Keratinocyte (primary cell): ENCODE results near the gene SLC8A3. TPM values are rescaled to one million over a fixed set of nuclear protein-coding genes. Genes with fewer than 3 reads are reported as not detected.

Source experiments
- DNase-seq: peaks from one replicate; pipeline ENCODE4 v3.0.0-alpha.2; 2011; ENCODE audit warnings: low read depth, missing footprints, low spot score
- FAIRE-seq: peaks from 2 replicates; lab custom pipeline; 2011; peaks lifted over from hg19 to GRCh38; lab: Jason Lieb, UNC
- H2AFZ ChIP-seq: 2 replicates; pipeline ENCODE4 v1.6.0; 2012; ENCODE audit warnings: low read length, control low read depth, inconsistent platforms; ENCODE audit not compliant: control insufficient read depth
- H3K27ac ChIP-seq: 2 replicates; pipeline ENCODE4 v1.5.1; 2011; ENCODE audit warnings: low read length; ENCODE audit not compliant: control insufficient read depth, insufficient read depth
- H3K27me3 ChIP-seq: 3 replicates; pipeline ENCODE4 v1.6.0; 2011; ENCODE audit warnings: low read length; ENCODE audit not compliant: control insufficient read depth, insufficient read depth; ENCODE audit errors: extremely low read depth
- H3K36me3 ChIP-seq, 2 experiments: 2 replicates in 1 of 2; 3 replicates in 1 of 2; pipeline ENCODE4 v1.5.1; 2011; ENCODE audit warnings: low read length in 2 of 2, mild to moderate bottlenecking in 1 of 2; ENCODE audit not compliant: control insufficient read depth in 2 of 2, insufficient read depth in 2 of 2; ENCODE audit errors: extremely low read depth in 1 of 2
- H3K4me1 ChIP-seq: 3 replicates; pipeline ENCODE4 v1.5.1; 2011; ENCODE audit warnings: low read length; ENCODE audit not compliant: control insufficient read depth, insufficient read depth; ENCODE audit errors: extremely low read depth
- H3K4me2 ChIP-seq: 3 replicates; pipeline ENCODE4 v1.6.0; 2011; ENCODE audit warnings: low read depth, low read length; ENCODE audit not compliant: control insufficient read depth, insufficient read depth; ENCODE audit errors: extremely low read depth
- H3K4me3 ChIP-seq, 3 experiments: fragments of 200-600 bp in 1 of 3; sonication (generic) in 1 of 3; 2 replicates in 2 of 3; 3 replicates in 1 of 3; pipeline ENCODE4 v1.5.1; 2011 to 2016; ENCODE audit warnings: low read length in 3 of 3, mild to moderate bottlenecking in 3 of 3, control low read depth in 2 of 3, inconsistent platforms in 1 of 3, low read depth in 1 of 3, mixed read lengths in 1 of 3, mixed run types in 1 of 3, moderate library complexity in 1 of 3; ENCODE audit not compliant: control insufficient read depth in 2 of 3, insufficient read depth in 2 of 3; ENCODE audit errors: extremely low read depth in 1 of 3
- H3K79me2 ChIP-seq: 2 replicates; pipeline ENCODE4 v1.6.0; 2012; ENCODE audit warnings: low read length; ENCODE audit not compliant: control insufficient read depth, insufficient read depth
- H3K9ac ChIP-seq: 3 replicates; pipeline ENCODE4 v1.6.0; 2011; ENCODE audit warnings: low read length; ENCODE audit not compliant: control insufficient read depth, insufficient read depth; ENCODE audit errors: extremely low read depth
- H3K9me1 ChIP-seq: 3 replicates; pipeline ENCODE4 v1.6.0; 2011; ENCODE audit warnings: low read length; ENCODE audit not compliant: control insufficient read depth, insufficient read depth; ENCODE audit errors: extremely low read depth
- H3K9me3 ChIP-seq: 2 replicates; pipeline ENCODE4 v1.5.1; 2012; ENCODE audit warnings: low read depth, low read length; ENCODE audit not compliant: control insufficient read depth
- H4K20me1 ChIP-seq: 3 replicates; pipeline ENCODE4 v1.6.0; 2011; ENCODE audit warnings: low read length; ENCODE audit not compliant: control insufficient read depth, insufficient read depth; ENCODE audit errors: extremely low read depth
- EZH2 ChIP-seq: IDR thresholded peaks from one replicate; pipeline ENCODE4 v1.6.1; 2012; ENCODE audit warnings: inconsistent platforms, mild to moderate bottlenecking, low read length, moderate library complexity
- dilution Hi-C: fragments of 300-500 bp; cut with MboI; formaldehyde crosslinking; loops from one replicate; pipeline ENCODE4 v1.7.0; 2020; ENCODE audit warnings: low sequenced_read_pairs; ENCODE audit not compliant: extremely low pct_ligation_motif_present
- polyA plus RNA-seq, 5 experiments: library from polyadenylated mRNA; depleted of rRNA in 3 of 5; stranded (reverse) in 3 of 5; stranded (forward) in 1 of 5; unstranded in 1 of 5; fragments of >200 nt; gene quantifications; 1 replicate in 1 of 5; 2 replicates in 3 of 5; 3 replicates in 1 of 5; pipeline versions ENCODE4 v1.2.1 to v1.2.3, GENCODE V29; 2011 to 2012; ENCODE audit warnings: missing spikeins in 2 of 5, low read depth in 1 of 5, low replicate concordance in 1 of 5
- TF ChIP-seq, protein P1 (sequence below), 3 experiments: IDR thresholded peaks in 1 of 3; conservative IDR thresholded peaks in 1 of 3; optimal IDR thresholded peaks in 1 of 3; 2 replicates in 2 of 3; 3 replicates in 1 of 3; pipeline versions ENCODE3 to v1.5.1; 2011; ENCODE audit warnings: low read length in 3 of 3, mild to moderate bottlenecking in 3 of 3, moderate library complexity in 2 of 3, control low read depth in 1 of 3, inconsistent platforms in 1 of 3; ENCODE audit not compliant: insufficient read depth in 2 of 3; ENCODE audit errors: extremely low read depth in 1 of 3

SLC8A3 gene
- polyA plus RNA-seq, 1 donor (not counting 4 experiments of a cell fraction or from before 2014, with no cell fraction given), result not detected

DNA sequence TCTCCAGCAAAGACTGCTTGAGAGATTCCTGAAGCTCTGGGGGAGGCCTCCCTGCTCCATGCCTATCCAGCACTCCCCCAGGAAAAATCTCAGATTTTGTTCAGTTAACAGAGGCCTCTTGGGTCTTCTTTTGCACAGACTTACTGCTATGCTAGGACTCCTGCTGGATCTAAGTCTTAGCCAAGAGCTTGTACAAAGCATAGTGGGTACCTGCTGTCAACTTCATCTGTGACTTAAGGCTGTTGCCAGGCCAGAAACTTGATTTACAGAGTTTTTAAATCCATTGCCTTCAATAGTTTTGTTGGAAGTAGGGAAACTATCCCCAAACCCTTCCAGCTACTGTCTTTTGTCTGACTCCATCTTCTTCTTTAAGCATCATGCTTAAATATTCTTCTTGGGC lies 169.1 kb downstream of the SLC8A3 start:
- no peaks in the 10 kb centered on the region for H3K9me3 ChIP-seq
- H3K27me3 ChIP-seq, result no peaks in the 10 kb centered on the region
- H2AFZ ChIP-seq, result no peak overlapping the region
- H3K9ac ChIP-seq, result no peak overlapping the region
- no peaks in the 10 kb centered on the region for H3K9me1 ChIP-seq
- H3K36me3 ChIP-seq, result no peaks in the 10 kb centered on the region
- no peaks in the 10 kb centered on the region for H4K20me1 ChIP-seq
- H3K4me2 ChIP-seq, result no peak overlapping the region
- no peak for DNase-seq
- dilution Hi-C loops, result no loop called here
- peaks cover 17% of the 10 kb centered on the region for H3K4me1 ChIP-seq
- no peak for TF ChIP-seq EZH2
- no peak for FAIRE-seq
- no peaks in the 10 kb centered on the region for H3K79me2 ChIP-seq
- H3K4me3 ChIP-seq, result no peak overlapping the region
- H3K27ac ChIP-seq, result no peak overlapping the region

GRCh38 chr14:70018713-70019211 lies 170.0 kb downstream of the SLC8A3 start:
- no peak overlapping the region for H3K9ac ChIP-seq
- TF ChIP-seq, protein P1, sequence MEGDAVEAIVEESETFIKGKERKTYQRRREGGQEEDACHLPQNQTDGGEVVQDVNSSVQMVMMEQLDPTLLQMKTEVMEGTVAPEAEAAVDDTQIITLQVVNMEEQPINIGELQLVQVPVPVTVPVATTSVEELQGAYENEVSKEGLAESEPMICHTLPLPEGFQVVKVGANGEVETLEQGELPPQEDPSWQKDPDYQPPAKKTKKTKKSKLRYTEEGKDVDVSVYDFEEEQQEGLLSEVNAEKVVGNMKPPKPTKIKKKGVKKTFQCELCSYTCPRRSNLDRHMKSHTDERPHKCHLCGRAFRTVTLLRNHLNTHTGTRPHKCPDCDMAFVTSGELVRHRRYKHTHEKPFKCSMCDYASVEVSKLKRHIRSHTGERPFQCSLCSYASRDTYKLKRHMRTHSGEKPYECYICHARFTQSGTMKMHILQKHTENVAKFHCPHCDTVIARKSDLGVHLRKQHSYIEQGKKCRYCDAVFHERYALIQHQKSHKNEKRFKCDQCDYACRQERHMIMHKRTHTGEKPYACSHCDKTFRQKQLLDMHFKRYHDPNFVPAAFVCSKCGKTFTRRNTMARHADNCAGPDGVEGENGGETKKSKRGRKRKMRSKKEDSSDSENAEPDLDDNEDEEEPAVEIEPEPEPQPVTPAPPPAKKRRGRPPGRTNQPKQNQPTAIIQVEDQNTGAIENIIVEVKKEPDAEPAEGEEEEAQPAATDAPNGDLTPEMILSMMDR (optimal IDR thresholded peaks at IDR 0.05 in 1 of 3, IDR thresholded peaks at IDR 0.05 in 1 of 3, conservative IDR thresholded peaks at IDR 0.05 in 1 of 3; ENCODE audit: extremely low read depth in 1 of 3, insufficient read depth in 2 of 3, low read length in 3 of 3), result no peak
- H3K9me1 ChIP-seq, result no peaks in the 10 kb centered on the region
- FAIRE-seq, result peak; percentile 59
- H4K20me1 ChIP-seq, result no peaks in the 10 kb centered on the region
- no peaks in the 10 kb centered on the region for H3K9me3 ChIP-seq
- peak overlapping the region in 1 of 3 experiments; percentile 7 for H3K4me3 ChIP-seq
- peaks cover 17% of the 10 kb centered on the region for H3K4me1 ChIP-seq
- H3K27me3 ChIP-seq, result no peaks in the 10 kb centered on the region
- H3K27ac ChIP-seq, result no peak overlapping the region
- peak overlapping the region; percentile 73 for H2AFZ ChIP-seq
- H3K79me2 ChIP-seq, result no peaks in the 10 kb centered on the region
- H3K36me3 ChIP-seq, result no peaks in the 10 kb centered on the region
- H3K4me2 ChIP-seq, result peak overlapping the region; percentile 38
- dilution Hi-C loops, result no loop called here
- no peak for DNase-seq

GRCh38 chr14:70018230-70018629 lies 170.5 kb downstream of the SLC8A3 start:
- no peak for FAIRE-seq

More at GRCh38 chr14:70018230-70018629, 170.5 kb downstream of the SLC8A3 start:
- Histone ChIP-seq H3K4me2 (peak overlapping the region; percentile 38), H2AFZ (peak overlapping the region; percentile 73), H3K36me3 (no peaks in the 10 kb centered on the region), H3K9me3 (no peaks in the 10 kb centered on the region), H3K27me3 (no peaks in the 10 kb centered on the region), H3K4me1 (peaks cover 17% of the 10 kb centered on the region), H3K9ac (no peak overlapping the region), H4K20me1 (no peaks in the 10 kb centered on the region), H3K9me1 (no peaks in the 10 kb centered on the region), H3K79me2 (no peaks in the 10 kb centered on the region), H3K27ac (no peak overlapping the region), H3K4me3 (no peak overlapping the region)
- TF ChIP-seq, protein P1 (optimal IDR thresholded peaks at IDR 0.05 in 1 of 3, IDR thresholded peaks at IDR 0.05 in 1 of 3, conservative IDR thresholded peaks at IDR 0.05 in 1 of 3; ENCODE audit: extremely low read depth in 1 of 3, insufficient read depth in 2 of 3, low read length in 3 of 3), result no peak
- TF ChIP-seq EZH2, result no peak
- dilution Hi-C loops, result no loop called here
- no peak for DNase-seq
